CD4-positive, alpha-beta T cell (primary cell): ENCODE results near the gene PNKD. TPM values are rescaled to one million over a fixed set of nuclear protein-coding genes. Genes with fewer than 3 reads are reported as not detected.

Experiments
- ATAC-seq: fragments of 200-7000 bp; cut with Tn5 transposase; one replicate; pipeline ENCODE4 v1.10.0; 2022; ENCODE audit warnings: mild to moderate bottlenecking; ENCODE audit not compliant: poor library complexity
- CTCF ChIA-PET: fragments of 350-600 bp; sonication (Branson Sonifier 250); formaldehyde crosslinking; loops from one replicate; lab custom pipeline; 2021; ENCODE audit warnings: antibody characterized with exemption, inconsistent platforms; lab: Charles Lee
- POLR2A ChIA-PET: fragments of 350-600 bp; sonication (Branson Sonifier 250); formaldehyde crosslinking; loops from one replicate; lab custom pipeline; 2021; ENCODE audit warnings: antibody characterized with exemption, inconsistent platforms; lab: Charles Lee
- DNase-seq, 14 experiments: peaks; one replicate each; pipeline ENCODE4 v3.0.0-alpha.2; 2013 to 2020; ENCODE audit warnings: mixed read lengths in 2 of 14
- H3K27ac ChIP-seq, 2 donors: one replicate each; pipeline versions ENCODE4 v1.5.1 to v1.7.0; 2013; ENCODE audit warnings: low read length in 2 of 2, low read depth in 1 of 2, mild to moderate bottlenecking in 1 of 2
- H3K27me3 ChIP-seq, 2 experiments: 1 replicate in 1 of 2; 2 replicates in 1 of 2; pipeline versions ENCODE4 v1.6.1 to v1.7.0; 2013; ENCODE audit warnings: low read length in 2 of 2, control low read depth in 1 of 2, mild to moderate bottlenecking in 1 of 2, moderate library complexity in 1 of 2; ENCODE audit not compliant: insufficient read depth in 2 of 2, control insufficient read depth in 1 of 2
- H3K36me3 ChIP-seq: one replicate; pipeline ENCODE4 v1.6.1; 2013; ENCODE audit warnings: low read length, control low read depth; ENCODE audit not compliant: insufficient read depth
- H3K4me1 ChIP-seq: one replicate; pipeline ENCODE4 v1.6.1; 2013; ENCODE audit warnings: low read length, control low read depth; ENCODE audit not compliant: insufficient read depth
- H3K4me3 ChIP-seq: one replicate; pipeline ENCODE4 v1.5.1; 2013; ENCODE audit warnings: mild to moderate bottlenecking, low read length, moderate library complexity
- H3K9me3 ChIP-seq, 2 experiments: 1 replicate in 1 of 2; 2 replicates in 1 of 2; pipeline versions ENCODE4 v1.6.1 to v1.7.0; 2013; ENCODE audit warnings: low read length in 2 of 2, mild to moderate bottlenecking in 2 of 2, control low read depth in 1 of 2, moderate library complexity in 1 of 2; ENCODE audit not compliant: control insufficient read depth in 1 of 2, insufficient read depth in 1 of 2
- H3K27ac Mint-ChIP-seq: one replicate; pipeline ENCODE4 v1.8.0; 2020; ENCODE audit warnings: mixed read lengths
- H3K27me3 Mint-ChIP-seq: one replicate; pipeline ENCODE4 v1.8.0; 2021; ENCODE audit warnings: mixed read lengths
- H3K36me3 Mint-ChIP-seq: one replicate; pipeline ENCODE4 v1.8.0; 2021; ENCODE audit warnings: low read depth, mixed read lengths
- H3K4me1 Mint-ChIP-seq: one replicate; pipeline ENCODE4 v1.8.0; 2021; ENCODE audit warnings: low read depth, mixed read lengths
- H3K4me3 Mint-ChIP-seq: one replicate; pipeline ENCODE4 v1.8.0; 2020; ENCODE audit warnings: mild to moderate bottlenecking, mixed read lengths
- H3K9me3 Mint-ChIP-seq: one replicate; pipeline ENCODE4 v1.8.0; 2020; ENCODE audit warnings: mixed read lengths
- intact Hi-C, 2 experiments: fragments of 100-400 bp; cut with DNase I in 1 of 2; cut with micrococcal nuclease in 1 of 2; formaldehyde crosslinking; loops; one replicate each; pipeline versions ENCODE4 v1.15.1 to v1.9.0; 2023 to 2025; cut with DNase I, micrococcal nuclease
- total RNA-seq, 174 experiments: library from RNA in 2 of 174; stranded (reverse) in 2 of 174; gene quantifications; one replicate each; pipeline ENCODE4 v1.2.3 and lab custom pipeline; 2021 to 2026
- TF ChIP-seq, protein P1 (sequence below): fragments of 200-600 bp; IDR thresholded peaks from one replicate; pipeline ENCODE4 v1.8.0; 2022; ENCODE audit warnings: antibody characterized with exemption, mild to moderate bottlenecking

PNKD gene
- total RNA-seq, 2 experiments from 2014 or later = 9.2 to 10.6 TPM

- Histone ChIP-seq H3K9me3 (no peaks in the 10 kb centered on the region), H3K27ac (no peak overlapping the region), H3K4me1 (peaks cover 57% of the 10 kb centered on the region), H3K27me3 (no peaks in the 10 kb centered on the region), H3K4me3 (no peak overlapping the region), H3K36me3 (no peaks in the 10 kb centered on the region)
- ATAC-seq = no peak
- intact Hi-C loops = loop anchor here (2.0 to 5.0 kb wide), 2 partner anchors 63 to 273 kb away; partner anchors contain the start of genes CATIP (in 1 of the 2), CNOT9 (in 1 of the 2) and USP37 (in 1 of the 2)
- Mint-ChIP-seq H3K36me3 (peaks cover 22% of the 10 kb centered on the region), H3K27ac (peak overlapping the region; percentile 99), H3K27me3 (no peaks in the 10 kb centered on the region), H3K9me3 (no peaks in the 10 kb centered on the region), H3K4me1 (peaks cover 48% of the 10 kb centered on the region), H3K4me3 (peak overlapping the region; percentile 78)
- CTCF ChIA-PET = interaction anchor here (0.7 to 6.3 kb wide), 3 partner anchors 9 to 399 kb away, joined by 3 to 68 read pairs (median 3); partner anchors contain the start of genes AAMP and PNKD
- POLR2A ChIA-PET = interaction anchor here (0.7 to 11.6 kb wide), 3 partner anchors 21 to 98 kb away, joined by 4 to 221 read pairs (median 8); partner anchors contain the start of genes AAMP, CATIP and PNKD
- TF ChIP-seq, protein P1, sequence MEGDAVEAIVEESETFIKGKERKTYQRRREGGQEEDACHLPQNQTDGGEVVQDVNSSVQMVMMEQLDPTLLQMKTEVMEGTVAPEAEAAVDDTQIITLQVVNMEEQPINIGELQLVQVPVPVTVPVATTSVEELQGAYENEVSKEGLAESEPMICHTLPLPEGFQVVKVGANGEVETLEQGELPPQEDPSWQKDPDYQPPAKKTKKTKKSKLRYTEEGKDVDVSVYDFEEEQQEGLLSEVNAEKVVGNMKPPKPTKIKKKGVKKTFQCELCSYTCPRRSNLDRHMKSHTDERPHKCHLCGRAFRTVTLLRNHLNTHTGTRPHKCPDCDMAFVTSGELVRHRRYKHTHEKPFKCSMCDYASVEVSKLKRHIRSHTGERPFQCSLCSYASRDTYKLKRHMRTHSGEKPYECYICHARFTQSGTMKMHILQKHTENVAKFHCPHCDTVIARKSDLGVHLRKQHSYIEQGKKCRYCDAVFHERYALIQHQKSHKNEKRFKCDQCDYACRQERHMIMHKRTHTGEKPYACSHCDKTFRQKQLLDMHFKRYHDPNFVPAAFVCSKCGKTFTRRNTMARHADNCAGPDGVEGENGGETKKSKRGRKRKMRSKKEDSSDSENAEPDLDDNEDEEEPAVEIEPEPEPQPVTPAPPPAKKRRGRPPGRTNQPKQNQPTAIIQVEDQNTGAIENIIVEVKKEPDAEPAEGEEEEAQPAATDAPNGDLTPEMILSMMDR = no peak
- DNase-seq = peak in 1 of 14 experiments; percentile 33
Observed at GRCh38 chr2:218293715-218294429, 23.6 kb downstream of the PNKD start.

GRCh38 chr2:218294430-218295022 is 24.2 kb downstream of the PNKD start:
- Histone ChIP-seq H3K36me3 (no peaks in the 10 kb centered on the region), H3K27me3 (no peaks in the 10 kb centered on the region), H3K4me1 (peaks cover 51% of the 10 kb centered on the region), H3K9me3 (no peaks in the 10 kb centered on the region), H3K27ac (no peak overlapping the region), H3K4me3 (no peak overlapping the region)
- Mint-ChIP-seq H3K27ac (peak overlapping the region; percentile 99), H3K36me3 (peaks cover 22% of the 10 kb centered on the region), H3K27me3 (no peaks in the 10 kb centered on the region), H3K4me1 (peaks cover 42% of the 10 kb centered on the region), H3K9me3 (no peaks in the 10 kb centered on the region), H3K4me3 (peak overlapping the region; percentile 78)
- ATAC-seq (no peak), DNase-seq (no peak)
- CTCF ChIA-PET = interaction anchor here (1.7 kb wide), 1 partner anchor 62 kb away, joined by 5 read pairs; the partner anchor contains the start of gene CATIP
- TF ChIP-seq, protein P1 = no peak
- intact Hi-C loops = loop anchor here in 1 of 2 experiments (5.0 kb wide), 1 partner anchor 273 kb away; the partner anchor contains the start of genes CNOT9 and USP37
- POLR2A ChIA-PET = no interaction called here

- Histone ChIP-seq H3K4me3 (no peak overlapping the region), H3K27me3 (no peaks in the 10 kb centered on the region), H3K4me1 (peaks cover 46% of the 10 kb centered on the region), H3K36me3 (no peaks in the 10 kb centered on the region), H3K27ac (no peak overlapping the region), H3K9me3 (no peaks in the 10 kb centered on the region)
- no peak for ATAC-seq
- intact Hi-C loops = no loop called here
- Mint-ChIP-seq H3K27ac (peak overlapping the region; percentile 99), H3K27me3 (no peaks in the 10 kb centered on the region), H3K4me3 (peak overlapping the region; percentile 11), H3K4me1 (peaks cover 37% of the 10 kb centered on the region), H3K36me3 (peaks cover 21% of the 10 kb centered on the region), H3K9me3 (no peaks in the 10 kb centered on the region)
- DNase-seq = no peak
- CTCF ChIA-PET = interaction anchor here (1.7 kb wide), 2 partner anchors 62 to 101 kb away, joined by 5 to 7 read pairs; partner anchors contain the start of gene CATIP
- TF ChIP-seq, protein P1 = no peak
- POLR2A ChIA-PET = interaction anchor here (0.6 kb wide), 2 partner anchors 20 to 62 kb away, joined by 3 read pairs; no protein-coding TSS in a partner anchor
Observed at GRCh38 chr2:218295029-218295428, 24.7 kb downstream of the PNKD start.
